NCI-H2196 treated with DMSO at 0.1 percent for 48 hours (cell line): ENCODE measurements around the gene GFRA1.
"Not testable (repeated sequence)": the region's sequence is repeated elsewhere in the genome, so short reads cannot be mapped to it uniquely, and the experiment has no call there.

Experiments used
- DNase-seq: peaks from one replicate; lab custom pipeline; 2025; ENCODE audit not compliant: unreplicated experiment; lab: John Stamatoyannopoulos, UW

The GFRA1 gene

GRCh38 chr10:116201670-116202430 is 71.2 kb downstream of the GFRA1 start:
- no peak for DNase-seq

GRCh38 chr10:116201011-116201410 is 72.0 kb downstream of the GFRA1 start:
- DNase-seq, result no peak

DNA sequence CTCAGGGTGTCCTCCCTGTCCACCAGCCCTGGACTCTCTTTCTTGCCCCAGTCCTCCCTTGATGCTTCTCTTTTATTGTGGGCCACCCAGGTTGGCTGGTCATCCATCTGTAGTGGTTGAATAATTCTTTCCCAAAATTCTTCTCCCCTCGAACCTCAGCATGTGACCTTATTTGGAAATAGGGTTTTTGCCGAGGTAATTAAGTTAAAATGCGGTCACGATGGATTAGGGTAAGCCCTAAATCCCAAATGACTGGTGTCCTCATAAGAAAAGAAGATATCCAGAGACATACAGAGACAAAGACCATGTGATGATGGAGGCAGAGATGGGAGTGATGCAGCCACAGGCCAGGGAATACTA is 74.3 kb downstream of the GFRA1 start:
- no peak for DNase-seq

DNA sequence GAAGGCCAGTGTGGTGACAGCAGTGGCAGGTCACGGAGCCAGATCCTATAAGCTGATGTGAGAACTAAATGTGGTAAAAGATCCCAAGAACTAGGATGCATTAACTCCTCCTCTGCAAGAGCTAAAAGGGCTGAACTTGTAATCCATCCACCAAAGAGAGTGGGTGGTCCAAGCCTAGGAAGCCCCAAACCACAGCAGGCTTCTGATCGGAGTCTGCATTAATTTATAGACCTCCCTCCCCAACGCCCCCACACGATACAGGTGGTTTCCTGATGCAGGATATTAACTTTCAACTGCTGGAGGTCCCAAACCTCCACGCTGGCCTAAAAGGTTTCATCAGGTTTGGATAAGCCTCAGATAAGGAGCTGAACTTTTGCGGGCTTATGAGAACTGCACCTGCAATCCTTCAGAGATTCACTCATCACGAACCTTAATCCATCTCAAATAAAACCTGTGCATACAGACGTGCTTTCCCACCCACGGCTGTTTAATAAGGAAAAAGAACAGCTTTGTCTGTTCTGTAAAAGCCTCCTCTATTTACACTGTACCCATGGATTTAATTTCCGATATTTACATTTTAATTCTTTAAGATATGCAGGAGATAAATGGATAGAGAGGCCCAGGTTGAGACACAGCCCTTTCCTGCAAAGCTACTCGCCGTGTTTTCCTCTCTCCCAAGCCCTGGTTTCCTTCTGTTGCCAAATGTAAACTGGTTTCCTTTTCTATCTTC is 74.9 kb downstream of the GFRA1 start:
- no peak for DNase-seq

DNA sequence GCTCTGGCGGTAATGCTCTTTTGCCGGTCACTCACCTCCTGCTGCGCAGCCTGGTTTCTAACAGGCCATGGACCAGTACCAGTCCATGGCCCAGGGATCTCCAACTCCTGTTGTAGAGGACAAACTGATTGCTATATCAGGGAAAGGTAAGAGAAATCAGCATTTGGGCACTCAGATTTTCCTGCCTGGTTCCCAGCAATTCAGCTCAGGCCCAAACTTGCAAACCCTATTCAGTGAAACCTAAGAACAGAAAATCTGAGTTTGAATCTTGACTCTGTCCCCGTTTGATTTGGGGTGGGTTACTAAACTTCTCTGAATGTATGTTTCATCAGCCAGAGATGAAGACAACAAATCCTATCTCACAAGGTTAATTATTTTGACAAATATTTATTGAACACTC is 77.4 kb downstream of the GFRA1 start:
- DNase-seq, result no peak

GRCh38 chr10:116195039-116195438 is 78.0 kb downstream of the GFRA1 start:
- DNase-seq, result no peak

DNA sequence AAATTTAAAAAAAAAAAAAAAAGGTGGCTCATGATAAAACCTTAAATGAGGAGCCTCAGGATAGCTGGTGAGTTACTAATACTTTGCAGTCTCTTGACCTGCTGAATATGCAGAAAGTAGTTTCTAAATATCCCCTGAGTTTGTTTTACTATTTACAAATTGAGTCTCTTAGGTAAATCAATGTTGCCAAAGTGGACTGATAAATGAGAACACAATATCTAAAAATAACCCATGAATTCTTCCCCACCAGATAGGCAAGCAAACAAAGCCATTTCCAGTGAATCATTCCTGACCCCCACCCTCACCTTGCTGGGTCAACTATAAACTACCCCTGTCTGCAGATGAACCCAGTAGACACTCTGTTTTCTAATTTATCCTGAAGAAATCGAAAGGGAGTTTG is 78.9 kb downstream of the GFRA1 start:
- DNase-seq, result no peak

- no peak for DNase-seq
These were observed 82.1 kb downstream of the GFRA1 start for GRCh38 chr10:116190883-116191282.

- no peak for DNase-seq
These were observed 86.7 kb downstream of the GFRA1 start for GRCh38 chr10:116186273-116186672.

- DNase-seq, result no peak
These were observed 87.7 kb downstream of the GFRA1 start for GRCh38 chr10:116185199-116185867.

DNA sequence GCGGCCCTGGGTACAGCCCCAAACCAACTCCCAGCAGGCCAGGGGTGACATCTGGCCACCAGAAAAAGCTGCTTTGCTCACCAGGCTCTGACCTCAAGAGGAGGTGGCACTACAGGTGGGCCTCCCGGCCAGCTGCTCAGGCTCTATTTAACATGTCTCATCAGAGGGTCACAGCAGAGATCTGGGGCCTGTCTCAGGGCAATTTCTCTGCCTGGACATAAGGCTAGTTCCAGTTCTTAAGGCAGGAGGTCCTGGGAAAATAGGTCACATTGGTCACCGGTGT is 88.6 kb downstream of the GFRA1 start:
- DNase-seq, result no peak

- no peak for DNase-seq
These were observed 89.1 kb downstream of the GFRA1 start for GRCh38 chr10:116183733-116184511.

DNA sequence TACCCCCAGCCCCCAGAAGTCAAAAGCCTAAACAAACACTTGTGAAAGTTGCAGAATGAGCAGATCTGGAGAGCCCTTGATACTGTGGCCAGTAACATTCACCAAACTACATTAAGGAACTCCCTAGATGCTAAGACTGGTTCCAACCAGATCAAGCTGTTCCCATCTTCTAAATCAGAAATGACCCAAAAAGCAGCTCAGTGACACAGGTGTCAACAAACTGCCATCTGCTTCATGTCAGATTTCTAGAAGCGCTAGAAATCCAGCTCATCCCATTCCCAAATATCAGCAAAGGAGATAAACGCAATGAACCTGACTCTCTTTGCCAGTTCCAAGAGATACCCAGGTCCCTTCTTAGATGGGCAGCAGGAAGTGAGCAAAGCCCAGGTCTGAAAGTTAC is 90.6 kb downstream of the GFRA1 start:
- DNase-seq, result no peak

DNA sequence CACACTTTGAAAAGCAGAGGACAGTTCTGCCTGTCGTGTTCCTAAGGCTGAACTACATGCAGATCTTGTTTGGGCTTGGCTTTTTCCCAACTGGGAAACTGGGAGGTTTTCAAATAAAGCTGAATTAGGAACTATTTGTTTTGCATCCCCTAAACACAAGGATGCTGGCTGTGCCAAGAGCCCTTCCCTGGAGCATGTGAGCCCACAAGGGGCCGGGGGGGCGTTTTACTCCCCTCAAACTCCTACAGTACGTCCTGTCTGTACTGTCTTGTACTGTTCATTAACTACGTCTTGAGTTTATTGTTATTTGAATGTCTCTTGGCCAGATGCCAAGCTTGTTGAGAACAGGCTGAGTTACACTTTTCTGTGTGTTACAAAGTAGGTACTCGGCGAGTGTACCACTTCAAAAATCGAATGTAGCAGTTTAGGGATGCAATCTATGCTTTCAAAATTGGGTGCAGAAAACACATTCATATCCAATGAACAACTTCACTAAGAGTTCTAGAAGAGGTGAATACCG is 94.9 kb downstream of the GFRA1 start:
- no peak for DNase-seq

- no peak for DNase-seq
These were observed 97.8 kb downstream of the GFRA1 start for GRCh38 chr10:116175231-116175630.

DNA sequence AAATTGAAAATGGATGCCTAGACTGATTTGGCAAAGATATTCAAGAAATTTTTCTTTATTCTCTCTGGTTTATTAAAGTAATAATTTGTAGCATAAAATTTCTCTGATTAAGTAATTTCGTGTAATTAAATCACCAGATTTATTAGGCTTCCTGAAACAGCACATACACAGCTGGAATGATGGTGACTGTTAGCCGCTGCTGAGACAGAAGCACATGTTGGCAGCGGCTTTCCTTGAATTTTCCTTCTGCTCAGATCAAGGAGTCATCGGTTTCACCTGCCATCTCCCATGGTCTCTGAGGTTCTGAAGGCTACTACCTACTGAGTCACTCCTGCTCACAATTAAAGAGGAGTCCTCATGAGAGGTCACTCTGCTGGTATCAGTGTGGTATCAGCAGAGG is 101.5 kb downstream of the GFRA1 start:
- DNase-seq, result no peak

GRCh38 chr10:116170815-116171250 is 102.2 kb downstream of the GFRA1 start:
- DNase-seq, result no peak

DNA sequence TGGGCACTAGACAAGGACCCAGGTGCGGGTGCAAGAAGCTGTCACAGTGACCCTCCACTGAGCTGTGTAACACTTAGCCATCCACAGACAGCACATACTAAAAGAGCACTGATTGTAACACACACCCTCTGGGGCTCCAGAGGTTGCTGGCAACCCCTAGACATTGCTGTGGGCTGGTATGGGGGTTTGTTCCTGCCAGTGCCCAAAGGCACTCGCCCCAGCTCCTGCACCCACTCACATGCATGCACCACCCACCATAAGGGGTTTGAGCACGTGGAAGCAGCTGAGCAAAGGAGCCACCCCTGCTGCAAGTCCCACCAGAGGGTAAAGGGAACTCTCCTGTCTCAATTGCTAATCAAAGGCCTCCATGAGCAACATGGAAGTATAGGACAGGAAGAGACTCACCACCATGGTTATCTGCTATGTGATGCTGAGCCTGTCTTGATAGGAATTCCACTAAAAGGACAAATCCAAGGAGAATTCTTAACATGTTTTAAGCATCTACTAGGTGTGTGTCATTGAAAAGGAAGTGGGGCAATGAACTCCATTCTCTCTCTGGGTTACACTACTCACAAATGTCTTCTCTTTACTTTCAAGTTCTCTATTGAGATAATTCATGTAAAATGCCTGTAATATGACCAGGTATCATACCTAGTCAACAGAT is 103.1 kb downstream of the GFRA1 start:
- no peak for DNase-seq

- DNase-seq, result no peak
These were observed 104.3 kb downstream of the GFRA1 start for GRCh38 chr10:116168745-116169144.

DNA sequence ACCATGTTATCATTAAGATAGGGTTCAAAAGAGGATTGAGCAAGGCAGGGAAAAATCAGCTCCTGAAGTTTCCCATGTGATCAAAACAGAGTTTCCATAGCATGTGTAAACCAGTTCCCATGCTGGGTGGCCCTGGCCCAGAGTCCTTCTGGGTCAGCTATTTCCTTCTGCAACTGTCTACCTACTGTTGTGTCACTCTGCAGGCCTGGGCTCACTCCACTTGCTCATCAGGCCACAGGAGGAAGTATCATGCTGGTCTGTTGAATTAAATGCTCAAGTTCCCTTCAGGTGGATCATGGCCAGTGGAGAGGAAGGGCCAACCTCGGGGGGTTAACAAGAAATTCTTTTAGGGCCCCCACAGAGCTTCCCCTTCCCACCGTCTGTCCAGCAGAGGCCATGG is 104.7 kb downstream of the GFRA1 start:
- DNase-seq, result no peak

DNA sequence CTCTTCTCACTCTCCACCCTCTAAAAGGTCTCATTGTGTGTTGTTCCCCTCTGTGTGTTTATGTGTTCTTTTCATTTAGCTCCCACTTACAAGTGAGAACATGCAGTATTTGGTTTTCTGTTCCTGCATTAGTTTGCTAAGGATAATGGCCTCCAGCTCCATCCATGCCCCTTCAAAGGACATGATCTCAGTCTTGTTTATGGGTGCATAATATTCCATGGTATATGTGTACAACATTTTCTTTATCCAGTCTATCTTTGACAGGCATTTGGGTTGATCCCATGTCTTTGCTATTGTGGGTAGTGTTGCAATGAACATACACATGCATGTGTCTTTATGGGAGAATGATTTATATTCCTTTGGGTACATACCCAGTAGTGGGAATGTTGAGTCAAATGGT is 107.1 kb downstream of the GFRA1 start:
- DNase-seq, result not testable (repeated sequence)
